IPS-NIHi11 (cell line): ENCODE results near the gene GMCL2.

ENCODE experiments used
- DNase-seq: peaks from one replicate; pipeline ENCODE4 v3.0.0; 2012; ENCODE audit warnings: mixed read lengths, low spot score

The GMCL2 gene

DNA sequence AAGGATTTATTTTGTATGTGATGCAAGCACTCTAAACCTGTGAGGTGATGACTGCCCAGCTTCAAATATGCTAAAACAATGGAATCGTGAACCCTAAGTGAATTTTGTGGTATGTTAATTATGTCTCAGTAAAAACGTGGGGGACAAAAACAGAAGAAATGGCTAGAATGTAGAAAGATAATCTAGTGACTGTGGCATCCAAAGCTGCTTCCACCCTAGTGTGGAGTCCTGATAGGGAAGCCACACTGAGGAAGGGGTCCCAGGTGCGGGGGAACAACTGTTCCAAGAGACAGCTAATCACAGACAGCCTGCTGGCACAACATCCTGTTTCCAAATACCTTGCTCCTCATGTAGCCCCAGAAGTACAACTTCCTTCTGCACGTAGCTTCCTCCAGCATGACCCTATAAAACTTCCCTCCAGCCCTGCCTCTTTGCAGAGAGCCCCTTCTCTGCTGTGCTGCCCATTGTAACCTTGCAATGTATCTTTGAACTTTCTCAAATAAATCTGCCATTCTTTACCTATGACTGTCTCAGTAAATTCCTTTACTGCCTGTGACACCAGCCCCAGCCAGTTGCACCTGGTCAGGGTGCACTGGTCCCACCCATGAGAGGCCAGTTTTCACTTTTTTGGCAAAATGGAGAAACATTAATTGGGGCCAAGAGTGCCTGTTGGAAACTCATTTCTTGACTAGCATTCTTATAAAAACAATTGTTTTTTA is 4.9 kb downstream of the GMCL2 start:
- no peak for DNase-seq

- peak; percentile 64 for DNase-seq
Observed at GRCh38 chr5:178180141-178180863, 6.9 kb downstream of the GMCL2 start.

DNA sequence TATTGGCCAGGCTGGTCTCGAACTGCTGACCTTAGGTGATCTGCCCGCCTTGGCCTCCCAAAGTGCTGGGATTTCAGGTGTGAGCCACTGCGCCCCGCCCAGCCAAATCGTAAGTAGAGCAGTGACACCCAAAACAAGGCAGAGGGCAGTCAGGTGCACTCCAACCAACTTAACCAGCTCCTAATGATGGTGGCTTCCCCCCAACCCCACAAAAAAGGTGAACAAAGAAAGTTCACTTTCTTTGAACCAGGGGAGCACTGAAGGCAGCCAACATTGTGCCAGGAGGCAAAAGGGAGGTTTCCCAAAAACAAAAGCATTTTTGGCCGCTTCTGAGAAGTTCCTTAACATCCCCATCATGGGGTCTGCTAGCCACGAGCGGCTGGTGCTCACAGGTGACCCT is 9.6 kb downstream of the GMCL2 start:
- DNase-seq, result no peak

- no peak for DNase-seq
Observed at GRCh38 chr5:178176791-178177190, 10.4 kb downstream of the GMCL2 start.

DNA sequence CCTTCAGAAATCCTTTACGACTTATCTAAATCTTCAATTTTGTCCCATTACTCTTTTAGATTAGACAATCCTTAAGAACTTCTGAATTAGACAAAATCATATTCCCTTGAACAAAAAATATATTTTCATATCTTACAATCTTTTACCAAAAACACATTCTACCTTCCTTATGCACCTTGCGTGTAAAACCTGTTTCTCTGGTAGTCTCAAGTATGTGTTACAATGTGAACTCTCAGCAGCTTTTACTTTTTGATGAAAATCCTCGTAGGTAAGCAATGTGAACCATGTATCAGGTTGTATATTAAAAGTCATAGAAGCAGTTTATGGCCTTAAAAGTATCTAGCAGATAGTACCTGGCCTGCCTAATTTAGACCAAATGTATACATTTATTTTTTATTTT is 12.7 kb downstream of the GMCL2 start:
- DNase-seq, result no peak

- DNase-seq, result no peak
Observed at GRCh38 chr5:178170455-178170854, 16.7 kb downstream of the GMCL2 start.

- DNase-seq, result no peak
Observed at GRCh38 chr5:178165581-178165980, 21.6 kb downstream of the GMCL2 start.

GRCh38 chr5:178163772-178164735 is 23.1 kb downstream of the GMCL2 start:
- DNase-seq, result peak; percentile 94

DNA sequence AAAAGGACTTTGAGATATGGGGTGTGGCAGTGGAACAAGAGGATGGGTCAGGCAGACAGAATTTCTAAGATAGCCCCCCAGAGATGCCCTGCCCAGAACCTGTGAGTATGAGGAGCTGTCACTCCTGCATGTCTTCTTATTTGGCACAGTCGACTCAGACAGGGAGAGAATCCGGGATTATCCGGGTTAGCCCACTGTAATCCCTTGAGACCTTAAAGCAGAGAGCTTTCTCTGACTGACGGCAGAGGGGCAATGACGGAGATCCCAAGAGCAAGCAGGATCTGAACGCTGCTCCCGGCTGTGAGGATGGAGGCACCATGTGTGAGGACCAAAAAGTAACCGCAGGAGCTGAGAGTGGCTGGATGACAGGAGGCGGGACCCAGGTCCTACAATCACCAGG is 24.7 kb downstream of the GMCL2 start:
- DNase-seq, result no peak

DNA sequence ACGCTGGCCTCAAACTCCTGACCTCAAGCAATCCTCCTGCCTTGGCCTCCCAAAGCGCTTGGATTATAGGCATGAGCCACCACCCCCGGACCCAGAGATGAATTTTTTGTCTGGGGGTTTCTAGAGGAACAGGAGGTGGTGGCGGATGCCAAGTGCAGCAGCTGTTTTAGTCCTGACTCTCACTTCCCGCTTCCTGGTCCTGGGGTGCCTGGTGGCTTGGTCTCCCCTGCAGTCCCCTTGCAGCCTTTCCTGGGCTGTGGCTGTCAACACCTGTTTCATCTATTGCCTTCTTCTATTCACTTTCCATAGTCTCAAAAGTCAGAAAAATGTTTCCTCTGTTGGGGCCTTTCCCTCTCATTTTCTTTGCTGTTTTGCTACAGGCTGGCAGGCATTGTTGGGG is 27.0 kb downstream of the GMCL2 start:
- no peak for DNase-seq

- DNase-seq, result no peak
Observed at GRCh38 chr5:178155065-178155464, 32.1 kb downstream of the GMCL2 start.

- DNase-seq, result peak; percentile 96
Observed at GRCh38 chr5:178153530-178154340, 33.4 kb downstream of the GMCL2 start, which contains the start of gene NHP2. TSS of gene NHP2 (minus strand) at chr5:178153885. CDS start at chr5:178153817, 68 bp downstream.

DNA sequence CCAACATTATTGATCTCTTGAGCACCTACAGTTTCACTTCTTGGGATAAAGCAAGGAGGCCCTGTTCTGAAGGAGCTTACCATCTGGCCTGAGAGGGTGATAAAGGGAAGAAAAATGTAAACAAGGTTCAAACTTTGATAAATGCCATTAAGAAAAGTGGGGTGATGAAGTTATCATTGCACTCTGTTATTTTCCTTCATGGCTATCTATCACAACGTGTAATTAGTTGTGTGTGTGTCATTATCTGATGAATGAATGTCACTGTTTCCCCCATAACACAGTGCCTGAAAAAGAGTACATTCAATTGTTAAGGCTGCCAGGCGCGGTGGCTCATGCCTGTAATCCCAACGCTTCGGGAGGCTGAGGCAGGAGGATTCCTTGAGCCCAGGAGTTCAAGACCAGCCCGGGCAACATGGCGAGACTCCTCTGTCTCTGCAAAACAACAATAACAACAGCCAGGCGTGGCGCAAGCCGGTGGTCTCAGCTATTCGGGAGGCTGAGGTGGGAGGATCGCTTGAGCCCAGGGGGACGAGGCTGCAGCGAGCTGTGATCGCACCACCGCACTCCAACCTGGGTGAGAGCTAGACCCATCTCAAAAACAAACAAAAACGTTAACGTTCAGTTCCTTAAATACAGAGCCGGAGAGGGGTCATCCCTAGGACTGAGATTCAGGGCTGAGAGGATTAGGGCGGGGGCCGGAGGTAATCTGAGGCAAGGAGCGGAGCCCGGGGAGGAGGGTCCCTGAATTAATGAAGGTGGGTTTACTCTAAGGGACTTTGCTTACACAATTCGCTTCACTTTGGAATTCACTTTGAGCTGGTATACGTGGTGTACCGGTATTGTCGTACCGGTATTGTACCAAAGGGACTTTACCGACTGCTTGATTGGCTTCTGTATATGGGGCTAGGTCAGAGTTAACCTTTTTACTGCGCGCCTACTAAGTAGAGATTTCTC is 34.4 kb downstream of the GMCL2 start:
- DNase-seq, result no peak

DNA sequence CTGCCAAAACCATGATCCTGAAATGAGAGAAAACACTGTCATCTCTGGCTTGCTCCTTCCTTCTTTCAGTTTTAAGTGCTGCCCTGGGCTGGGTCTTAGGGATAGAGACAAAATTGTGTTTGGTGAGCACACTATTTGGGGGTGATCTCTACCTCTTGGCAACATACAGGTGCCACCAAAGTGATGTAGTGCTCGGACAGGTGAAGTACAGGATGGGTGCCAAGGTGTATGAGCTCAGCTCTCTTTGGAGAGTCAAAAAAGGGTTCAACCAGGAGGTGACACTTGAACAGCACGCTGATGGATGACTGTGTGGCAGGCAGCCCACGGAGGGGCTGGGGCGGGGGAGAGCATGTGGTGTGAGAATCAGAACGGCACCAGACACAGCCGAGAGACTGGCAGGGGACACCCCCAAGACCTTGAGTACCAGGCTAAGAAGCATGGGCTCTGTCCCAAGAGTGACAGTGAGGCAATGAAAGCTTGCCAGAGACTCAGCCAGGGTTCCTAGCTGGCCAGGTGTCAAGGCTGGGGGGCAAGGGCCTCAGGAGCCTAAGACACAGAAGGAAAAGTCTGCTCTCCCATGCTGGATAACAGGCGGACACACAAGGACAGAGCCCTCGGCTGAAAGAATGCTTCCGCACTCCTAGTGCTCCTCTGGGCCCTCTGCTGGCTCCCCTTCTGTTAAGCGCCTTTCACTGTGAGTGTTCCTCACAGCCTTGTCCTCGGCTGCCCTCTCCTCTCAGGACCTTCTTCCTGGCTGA is 36.0 kb downstream of the GMCL2 start:
- no peak for DNase-seq

DNA sequence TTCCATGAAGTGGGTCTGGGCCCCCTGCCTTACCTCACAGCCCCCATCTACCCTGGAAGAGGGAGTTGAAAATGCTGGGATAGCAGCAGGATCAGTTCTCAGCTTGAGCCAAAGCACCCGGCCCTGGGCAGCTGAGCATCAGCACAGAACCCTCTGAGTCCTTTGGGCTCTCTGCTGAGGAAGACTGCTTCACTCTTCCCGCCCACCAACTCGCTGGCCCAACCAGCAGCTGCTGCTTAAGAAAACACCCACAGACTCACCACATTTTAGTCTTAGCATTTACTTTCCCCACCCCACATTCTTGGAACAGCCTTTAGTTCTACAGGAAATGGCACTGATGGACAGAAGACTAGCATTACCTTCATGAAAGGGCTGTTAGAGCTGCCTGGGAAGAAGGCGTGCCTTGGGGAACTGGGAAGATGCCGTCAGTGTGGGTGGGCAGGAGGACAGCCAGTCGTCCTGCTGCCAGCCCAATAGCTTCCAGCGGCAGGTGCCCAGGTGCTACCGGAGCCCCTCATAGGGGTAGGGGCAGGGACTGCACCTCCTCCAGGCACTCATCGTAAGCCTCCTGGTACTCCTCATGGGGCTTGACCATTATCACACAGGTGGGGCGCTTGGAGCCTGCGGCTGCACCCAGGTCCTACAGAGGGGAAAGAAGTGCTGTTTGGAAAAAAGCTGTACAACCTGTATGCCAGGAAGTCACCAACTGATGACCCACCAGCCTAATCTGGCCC is 37.8 kb downstream of the GMCL2 start:
- no peak for DNase-seq

DNA sequence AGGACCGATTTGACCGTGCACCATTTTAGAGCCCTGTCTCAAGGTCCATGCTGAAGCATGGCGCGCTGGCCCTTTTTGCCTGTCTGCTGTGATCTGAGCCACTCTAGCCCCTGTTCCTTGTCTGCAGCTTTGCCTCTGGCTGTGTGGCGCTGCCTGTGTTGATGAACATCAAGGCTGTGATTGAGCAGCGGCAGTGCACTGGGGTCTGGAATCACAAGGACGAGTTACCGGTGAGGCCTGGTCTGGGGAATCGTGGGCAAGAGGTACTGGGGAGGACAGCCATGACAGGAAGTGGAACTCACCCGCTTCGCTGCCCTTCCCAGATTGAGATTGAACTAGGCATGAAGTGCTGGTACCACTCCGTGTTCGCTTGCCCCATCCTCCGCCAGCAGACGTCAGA is 39.8 kb downstream of the GMCL2 start:
- DNase-seq, result no peak

DNA sequence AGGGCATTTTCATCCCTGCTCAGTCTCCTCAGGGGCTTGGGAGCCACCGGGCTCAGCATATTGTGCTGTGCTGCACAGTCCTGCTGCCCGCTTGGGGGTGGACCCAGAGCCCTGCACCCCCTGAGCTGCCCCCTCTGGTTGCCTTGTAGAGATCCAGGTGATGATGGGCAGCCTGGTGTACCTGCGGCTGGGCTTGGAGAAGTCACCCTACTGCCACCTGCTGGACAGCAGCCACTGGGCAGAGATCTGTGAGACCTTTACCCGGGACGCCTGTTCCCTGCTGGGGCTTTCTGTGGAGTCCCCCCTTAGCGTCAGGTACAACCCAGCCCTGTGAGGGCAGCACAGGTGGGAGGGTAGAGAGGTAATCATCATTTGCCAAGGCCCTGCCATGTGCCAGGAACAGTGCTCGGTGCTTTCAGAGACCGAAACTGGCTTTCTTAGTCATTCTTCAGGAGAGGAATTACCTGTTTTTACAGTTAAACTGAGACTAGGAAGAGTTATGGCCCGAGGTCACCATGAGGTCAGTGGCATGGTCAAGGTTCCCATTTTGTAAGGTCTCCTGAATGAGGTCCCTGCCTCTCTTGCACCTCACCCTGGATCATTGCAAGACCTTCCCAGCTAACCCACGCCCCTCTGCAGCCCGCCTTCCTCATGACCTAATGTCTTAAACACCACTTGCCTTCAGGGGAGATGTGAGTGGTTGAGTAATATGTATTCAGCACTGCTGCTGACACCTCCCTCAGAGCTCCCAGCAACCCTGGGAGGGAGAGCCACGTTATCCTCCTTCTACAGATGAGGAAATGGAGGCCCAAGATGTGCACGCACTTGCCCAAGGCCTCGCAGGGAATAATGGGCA is 41.0 kb downstream of the GMCL2 start:
- peak; percentile 87 for DNase-seq

- DNase-seq, result no peak
Observed at GRCh38 chr5:178143901-178144300, 43.3 kb downstream of the GMCL2 start.
